ENCODE measurements around the gene WASF3. TPM values are rescaled to one million over a fixed set of nuclear protein-coding genes. Genes with fewer than 3 reads are reported as not detected.

Gene WASF3
- total RNA-seq, 1 donor from 2014 or later, result 25.8 TPM

DNA sequence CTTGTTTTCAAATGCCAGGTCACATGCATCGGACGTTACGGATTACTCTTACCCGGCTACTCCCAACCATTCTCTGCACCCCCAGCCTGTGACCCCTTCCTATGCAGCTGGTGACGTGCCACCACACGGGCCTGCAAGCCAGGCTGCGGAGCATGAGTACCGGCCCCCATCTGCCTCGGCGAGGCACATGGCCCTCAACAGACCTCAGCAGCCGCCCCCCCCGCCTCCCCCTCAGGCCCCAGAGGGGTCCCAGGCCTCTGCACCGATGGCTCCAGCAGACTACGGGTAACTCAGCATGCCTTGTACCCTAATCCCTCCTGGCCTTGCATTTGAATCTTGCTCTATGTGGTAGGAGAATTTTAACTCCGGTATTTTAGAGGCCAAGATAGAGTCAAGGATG is 123.6 kb downstream of the WASF3 start:
- Mint-ChIP-seq H3K36me3 (ENCODE audit: low read depth, unreplicated experiment) (peaks cover 19% of the 10 kb centered on the region), H3K27ac (ENCODE audit: unreplicated experiment) (no peak overlapping the region), H3K9me3 (ENCODE audit: unreplicated experiment) (no peaks in the 10 kb centered on the region), H3K27me3 (ENCODE audit: low read depth, unreplicated experiment) (no peaks in the 10 kb centered on the region), H3K4me1 (ENCODE audit: low read depth, unreplicated experiment) (peaks cover 17% of the 10 kb centered on the region), H3K4me3 (ENCODE audit: unreplicated experiment) (no peak overlapping the region)
- DNase-seq (ENCODE audit: low read depth) (no peak), FAIRE-seq (no peak)
- Histone ChIP-seq H3K9me3 (ENCODE audit: insufficient read depth, low read depth, low read length) (no peaks in the 10 kb centered on the region), H4K20me1 (ENCODE audit: insufficient read depth, low read length) (no peaks in the 10 kb centered on the region), H3K9ac (ENCODE audit: low read length) (no peak overlapping the region), H2AFZ (ENCODE audit: low read depth, low read length) (no peak overlapping the region), H3K27me3 (ENCODE audit: insufficient read depth, low read length) (no peaks in the 10 kb centered on the region), H3K36me3 (ENCODE audit: insufficient read depth, low read length) (peaks cover 9% of the 10 kb centered on the region), H3K4me1 (ENCODE audit: insufficient read depth, low read length) (peaks cover 6% of the 10 kb centered on the region), H3K4me3 (ENCODE audit: insufficient read depth, low read depth, low read length) (no peak overlapping the region), H3K27ac (ENCODE audit: low read depth, low read length) (no peak overlapping the region), H3K79me2 (ENCODE audit: insufficient read depth, low read length) (no peaks in the 10 kb centered on the region), H3K4me2 (ENCODE audit: low read length) (no peak overlapping the region)
- TF ChIP-seq EZH2 (IDR thresholded peaks at IDR 0.05; ENCODE audit: insufficient read depth, low read length), result no peak
- TF ChIP-seq, protein P1, sequence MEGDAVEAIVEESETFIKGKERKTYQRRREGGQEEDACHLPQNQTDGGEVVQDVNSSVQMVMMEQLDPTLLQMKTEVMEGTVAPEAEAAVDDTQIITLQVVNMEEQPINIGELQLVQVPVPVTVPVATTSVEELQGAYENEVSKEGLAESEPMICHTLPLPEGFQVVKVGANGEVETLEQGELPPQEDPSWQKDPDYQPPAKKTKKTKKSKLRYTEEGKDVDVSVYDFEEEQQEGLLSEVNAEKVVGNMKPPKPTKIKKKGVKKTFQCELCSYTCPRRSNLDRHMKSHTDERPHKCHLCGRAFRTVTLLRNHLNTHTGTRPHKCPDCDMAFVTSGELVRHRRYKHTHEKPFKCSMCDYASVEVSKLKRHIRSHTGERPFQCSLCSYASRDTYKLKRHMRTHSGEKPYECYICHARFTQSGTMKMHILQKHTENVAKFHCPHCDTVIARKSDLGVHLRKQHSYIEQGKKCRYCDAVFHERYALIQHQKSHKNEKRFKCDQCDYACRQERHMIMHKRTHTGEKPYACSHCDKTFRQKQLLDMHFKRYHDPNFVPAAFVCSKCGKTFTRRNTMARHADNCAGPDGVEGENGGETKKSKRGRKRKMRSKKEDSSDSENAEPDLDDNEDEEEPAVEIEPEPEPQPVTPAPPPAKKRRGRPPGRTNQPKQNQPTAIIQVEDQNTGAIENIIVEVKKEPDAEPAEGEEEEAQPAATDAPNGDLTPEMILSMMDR (IDR thresholded peaks at IDR 0.05; ENCODE audit: insufficient read depth, low read depth, low read length), result no peak

DNA sequence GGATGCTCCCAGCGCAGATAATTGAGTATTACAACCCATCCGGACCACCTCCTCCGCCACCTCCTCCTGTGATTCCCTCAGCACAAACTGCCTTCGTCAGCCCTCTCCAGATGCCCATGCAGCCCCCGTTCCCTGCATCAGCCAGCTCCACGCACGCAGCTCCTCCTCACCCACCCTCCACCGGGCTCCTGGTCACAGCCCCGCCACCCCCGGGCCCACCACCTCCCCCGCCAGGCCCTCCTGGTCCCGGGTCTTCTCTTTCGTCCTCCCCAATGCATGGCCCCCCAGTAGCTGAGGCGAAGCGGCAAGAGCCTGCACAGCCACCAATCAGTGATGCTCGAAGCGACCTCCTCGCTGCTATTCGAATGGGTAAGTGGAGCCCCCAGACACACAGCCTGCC is 125.1 kb downstream of the WASF3 start:
- H3K36me3 ChIP-seq (ENCODE audit: insufficient read depth, low read length), result peaks cover 12% of the 10 kb centered on the region
- H3K27ac Mint-ChIP-seq (ENCODE audit: unreplicated experiment), result no peak overlapping the region
- FAIRE-seq (no peak), DNase-seq (ENCODE audit: low read depth) (no peak)
- no peaks in the 10 kb centered on the region for H4K20me1 ChIP-seq (ENCODE audit: insufficient read depth, low read length)
- no peak overlapping the region for H3K9ac ChIP-seq (ENCODE audit: low read length)
- no peaks in the 10 kb centered on the region for H3K27me3 Mint-ChIP-seq (ENCODE audit: low read depth, unreplicated experiment)
- TF ChIP-seq, protein P1 (IDR thresholded peaks at IDR 0.05; ENCODE audit: insufficient read depth, low read depth, low read length), result no peak
- peaks cover 20% of the 10 kb centered on the region for H3K4me1 Mint-ChIP-seq (ENCODE audit: low read depth, unreplicated experiment)
- no peaks in the 10 kb centered on the region for H3K79me2 ChIP-seq (ENCODE audit: insufficient read depth, low read length)
- no peak overlapping the region for H2AFZ ChIP-seq (ENCODE audit: low read depth, low read length)
- peaks cover 28% of the 10 kb centered on the region for H3K36me3 Mint-ChIP-seq (ENCODE audit: low read depth, unreplicated experiment)
- H3K9me3 Mint-ChIP-seq (ENCODE audit: unreplicated experiment), result no peaks in the 10 kb centered on the region
- no peak overlapping the region for H3K4me2 ChIP-seq (ENCODE audit: low read length)
- H3K9me3 ChIP-seq (ENCODE audit: insufficient read depth, low read depth, low read length), result no peaks in the 10 kb centered on the region
- peaks cover 6% of the 10 kb centered on the region for H3K4me1 ChIP-seq (ENCODE audit: insufficient read depth, low read length)
- no peaks in the 10 kb centered on the region for H3K27me3 ChIP-seq (ENCODE audit: insufficient read depth, low read length)
- H3K4me3 ChIP-seq (ENCODE audit: insufficient read depth, low read depth, low read length), result no peak overlapping the region
- no peak overlapping the region for H3K4me3 Mint-ChIP-seq (ENCODE audit: unreplicated experiment)
- no peak overlapping the region for H3K27ac ChIP-seq (ENCODE audit: low read depth, low read length)

DNA sequence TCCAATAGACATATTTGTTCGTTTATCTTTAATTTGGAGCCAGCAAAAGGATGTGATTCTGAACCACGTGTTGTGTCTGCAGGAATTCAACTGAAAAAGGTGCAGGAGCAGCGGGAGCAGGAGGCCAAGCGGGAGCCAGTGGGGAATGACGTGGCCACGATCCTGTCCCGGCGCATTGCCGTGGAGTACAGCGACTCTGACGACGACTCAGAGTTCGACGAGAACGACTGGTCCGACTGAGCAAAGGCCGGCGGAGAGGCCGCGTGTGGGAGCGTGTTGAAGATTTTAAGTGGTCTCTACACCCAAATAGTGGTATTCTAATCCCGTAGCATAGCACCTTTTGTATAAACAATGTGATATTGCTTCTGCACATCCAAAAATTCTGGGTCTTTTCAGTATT is 128.1 kb downstream of the WASF3 start:
- Histone ChIP-seq H3K36me3 (ENCODE audit: insufficient read depth, low read length) (peaks cover 12% of the 10 kb centered on the region), H3K4me2 (ENCODE audit: low read length) (no peak overlapping the region), H3K79me2 (ENCODE audit: insufficient read depth, low read length) (no peaks in the 10 kb centered on the region), H2AFZ (ENCODE audit: low read depth, low read length) (no peak overlapping the region), H3K9ac (ENCODE audit: low read length) (no peak overlapping the region), H3K4me3 (ENCODE audit: insufficient read depth, low read depth, low read length) (no peak overlapping the region), H3K9me3 (ENCODE audit: insufficient read depth, low read depth, low read length) (no peaks in the 10 kb centered on the region), H4K20me1 (ENCODE audit: insufficient read depth, low read length) (no peaks in the 10 kb centered on the region), H3K27me3 (ENCODE audit: insufficient read depth, low read length) (no peaks in the 10 kb centered on the region), H3K4me1 (ENCODE audit: insufficient read depth, low read length) (no peaks in the 10 kb centered on the region), H3K27ac (ENCODE audit: low read depth, low read length) (no peak overlapping the region)
- no peak for FAIRE-seq
- no peak for TF ChIP-seq EZH2 (IDR thresholded peaks at IDR 0.05; ENCODE audit: insufficient read depth, low read length)
- no peaks in the 10 kb centered on the region for H3K27me3 Mint-ChIP-seq (ENCODE audit: low read depth, unreplicated experiment)
- H3K36me3 Mint-ChIP-seq (ENCODE audit: low read depth, unreplicated experiment), result peaks cover 40% of the 10 kb centered on the region
- no peak overlapping the region for H3K27ac Mint-ChIP-seq (ENCODE audit: unreplicated experiment)
- peaks cover 4% of the 10 kb centered on the region for H3K4me1 Mint-ChIP-seq (ENCODE audit: low read depth, unreplicated experiment)
- DNase-seq (ENCODE audit: low read depth), result no peak
- H3K4me3 Mint-ChIP-seq (ENCODE audit: unreplicated experiment), result no peak overlapping the region
- H3K9me3 Mint-ChIP-seq (ENCODE audit: unreplicated experiment), result no peaks in the 10 kb centered on the region
